ENCODE measurements around the gene NKAIN2.

The NKAIN2 gene

DNA sequence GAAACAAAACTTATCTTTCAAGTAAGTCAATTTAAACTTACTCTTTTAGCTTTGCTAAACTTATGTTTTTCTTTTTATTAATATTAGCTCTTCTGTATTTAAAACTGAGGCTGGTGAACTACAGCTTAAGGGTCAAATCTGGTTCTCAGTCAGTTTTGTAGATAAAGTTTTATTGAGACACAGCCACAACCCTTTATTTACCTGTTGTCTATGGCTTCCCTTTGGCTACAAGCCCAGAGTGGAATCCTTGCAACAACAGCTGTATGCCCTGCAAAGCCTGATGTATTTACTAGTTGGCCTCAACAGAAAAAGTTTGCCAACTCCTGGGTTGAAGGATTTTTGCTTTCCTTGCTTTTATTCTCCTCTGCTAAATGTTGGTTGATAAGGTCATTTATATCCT lies 667.1 kb downstream of the NKAIN2 start:
- TF ChIP-seq, protein P1, sequence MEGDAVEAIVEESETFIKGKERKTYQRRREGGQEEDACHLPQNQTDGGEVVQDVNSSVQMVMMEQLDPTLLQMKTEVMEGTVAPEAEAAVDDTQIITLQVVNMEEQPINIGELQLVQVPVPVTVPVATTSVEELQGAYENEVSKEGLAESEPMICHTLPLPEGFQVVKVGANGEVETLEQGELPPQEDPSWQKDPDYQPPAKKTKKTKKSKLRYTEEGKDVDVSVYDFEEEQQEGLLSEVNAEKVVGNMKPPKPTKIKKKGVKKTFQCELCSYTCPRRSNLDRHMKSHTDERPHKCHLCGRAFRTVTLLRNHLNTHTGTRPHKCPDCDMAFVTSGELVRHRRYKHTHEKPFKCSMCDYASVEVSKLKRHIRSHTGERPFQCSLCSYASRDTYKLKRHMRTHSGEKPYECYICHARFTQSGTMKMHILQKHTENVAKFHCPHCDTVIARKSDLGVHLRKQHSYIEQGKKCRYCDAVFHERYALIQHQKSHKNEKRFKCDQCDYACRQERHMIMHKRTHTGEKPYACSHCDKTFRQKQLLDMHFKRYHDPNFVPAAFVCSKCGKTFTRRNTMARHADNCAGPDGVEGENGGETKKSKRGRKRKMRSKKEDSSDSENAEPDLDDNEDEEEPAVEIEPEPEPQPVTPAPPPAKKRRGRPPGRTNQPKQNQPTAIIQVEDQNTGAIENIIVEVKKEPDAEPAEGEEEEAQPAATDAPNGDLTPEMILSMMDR (conservative IDR thresholded peaks at IDR 0.05; ENCODE audit: low read length) = no peak
- no peak overlapping the region for H3K4me3 ChIP-seq (ENCODE audit: low read length)
- no peak for DNase-seq (ENCODE audit: low read depth)

DNA sequence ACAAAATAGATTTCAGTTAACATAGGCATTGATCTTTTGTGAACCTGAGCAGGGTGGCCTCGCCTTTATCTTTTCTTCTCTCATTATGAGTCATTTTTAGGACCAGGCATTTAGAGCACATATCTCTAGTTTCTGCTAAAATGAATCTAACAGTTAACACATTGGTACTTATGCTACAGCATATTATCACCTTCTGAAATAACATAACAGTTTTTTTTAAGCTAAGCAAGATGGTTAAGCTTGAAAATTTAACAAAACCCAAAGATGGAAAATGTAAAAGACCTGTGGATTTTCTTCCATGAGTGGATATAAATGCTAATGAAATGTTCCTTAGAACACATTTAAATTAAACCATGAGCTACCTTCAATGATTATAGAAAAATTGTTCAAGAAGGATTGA lies 671.5 kb downstream of the NKAIN2 start:
- DNase-seq (ENCODE audit: low read depth) = no peak
- TF ChIP-seq, protein P1 (conservative IDR thresholded peaks at IDR 0.05; ENCODE audit: low read length) = no peak
- no peak overlapping the region for H3K4me3 ChIP-seq (ENCODE audit: low read length)

DNA sequence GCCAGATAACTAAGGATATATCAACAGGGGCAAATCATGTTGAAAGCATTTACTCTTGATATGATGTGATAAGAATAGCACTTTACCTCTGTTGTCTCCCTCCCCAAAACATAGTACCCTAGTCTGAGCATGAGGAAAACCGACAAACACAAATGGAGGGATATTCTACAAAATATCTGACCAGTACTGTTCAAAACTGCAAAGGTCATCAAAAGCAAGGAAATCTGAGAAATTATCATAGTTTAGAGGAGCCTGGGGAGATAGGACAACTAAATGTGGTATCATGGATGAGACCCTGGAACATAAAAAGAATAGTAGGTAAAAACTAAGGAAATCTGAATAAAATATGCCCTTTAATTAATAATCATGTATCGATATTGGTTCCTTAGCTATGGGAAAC lies 675.2 kb downstream of the NKAIN2 start:
- no peak overlapping the region for H3K4me3 ChIP-seq (ENCODE audit: low read length)
- DNase-seq (ENCODE audit: low read depth) = no peak
- TF ChIP-seq, protein P1 (conservative IDR thresholded peaks at IDR 0.05; ENCODE audit: low read length) = no peak

DNA sequence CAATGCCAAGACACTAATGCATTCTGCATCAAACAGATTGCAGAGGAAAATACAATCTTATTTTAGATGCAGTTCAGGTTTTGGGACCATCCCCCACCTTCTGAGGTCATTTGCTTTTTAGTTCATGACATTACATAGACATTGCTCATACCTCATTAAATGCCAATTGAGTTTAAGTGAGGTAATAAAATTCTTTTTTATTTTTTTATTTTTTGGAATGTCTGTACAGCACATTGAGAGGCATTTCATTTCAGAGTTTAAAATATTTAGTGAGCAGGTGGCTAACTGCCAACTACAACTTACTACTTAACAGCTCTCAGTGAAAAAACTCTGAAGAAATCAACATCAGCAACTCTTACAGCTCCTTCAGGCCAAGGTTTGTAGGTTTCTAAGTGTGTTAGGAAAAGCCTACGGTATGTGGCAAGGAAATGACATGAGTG lies 676.3 kb downstream of the NKAIN2 start:
- DNase-seq (ENCODE audit: low read depth) = no peak
- TF ChIP-seq, protein P1 (conservative IDR thresholded peaks at IDR 0.05; ENCODE audit: low read length) = no peak
- no peak overlapping the region for H3K4me3 ChIP-seq (ENCODE audit: low read length)

DNA sequence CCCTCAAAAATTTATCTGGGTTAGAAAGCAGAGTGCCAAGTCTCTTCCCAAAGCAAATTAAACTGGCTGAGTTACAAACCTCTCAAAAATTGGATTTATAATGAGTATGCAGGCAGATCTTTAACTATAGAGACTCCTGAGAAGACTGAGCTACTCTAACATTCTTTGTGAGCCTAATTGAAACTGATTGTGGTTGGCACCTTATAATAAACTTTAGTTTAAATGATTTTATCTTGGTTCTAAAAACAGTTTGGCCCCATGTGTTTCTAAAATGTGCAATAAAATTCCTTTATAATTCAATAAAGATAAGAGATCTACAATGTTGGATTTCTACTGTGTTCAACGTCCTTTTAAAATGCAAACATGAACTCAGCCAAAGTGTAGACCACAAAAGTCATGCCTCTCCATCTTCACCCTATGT lies 678.4 kb downstream of the NKAIN2 start:
- DNase-seq (ENCODE audit: low read depth) = no peak
- H3K4me3 ChIP-seq (ENCODE audit: low read length) = no peak overlapping the region
- TF ChIP-seq, protein P1 (conservative IDR thresholded peaks at IDR 0.05; ENCODE audit: low read length) = no peak

DNA sequence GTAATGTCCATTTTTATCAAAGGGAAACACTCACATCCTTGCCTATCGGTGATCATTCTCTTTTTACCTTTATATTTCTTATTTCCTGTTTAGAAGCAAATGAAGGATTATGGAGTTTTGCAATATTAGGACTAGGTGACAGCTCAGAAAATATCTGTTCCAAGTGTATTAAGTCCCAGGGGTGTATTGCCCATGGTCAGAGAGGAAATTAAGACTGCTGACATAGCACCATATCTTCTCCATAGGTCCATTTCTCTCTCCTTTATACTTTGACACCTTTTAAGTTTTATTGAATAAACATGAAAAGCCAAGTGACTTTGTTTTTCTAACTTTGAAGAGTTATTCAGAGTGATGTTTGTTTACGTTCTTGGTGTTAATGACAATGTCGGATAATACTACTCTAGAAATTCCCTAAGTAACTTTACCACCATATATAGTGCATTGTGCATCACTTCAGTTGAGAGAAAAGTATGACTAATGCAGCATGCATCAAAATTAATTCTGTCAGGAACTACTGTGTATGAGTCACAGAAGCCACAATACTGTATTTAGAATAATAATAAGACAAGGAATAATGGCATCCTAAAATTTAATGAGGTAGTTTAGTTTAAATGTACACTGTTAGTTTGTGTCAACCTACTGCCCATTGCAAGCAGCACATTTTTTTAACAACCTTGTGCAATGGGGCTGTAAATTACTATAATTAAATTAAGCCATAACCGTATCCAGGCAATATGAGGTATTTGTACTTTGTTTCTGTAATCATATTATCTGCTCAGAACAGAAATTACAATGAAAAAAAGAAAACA lies 684.2 kb downstream of the NKAIN2 start:
- DNase-seq (ENCODE audit: low read depth) = no peak
- TF ChIP-seq, protein P1 (conservative IDR thresholded peaks at IDR 0.05; ENCODE audit: low read length) = no peak
- no peak overlapping the region for H3K4me3 ChIP-seq (ENCODE audit: low read length)

DNA sequence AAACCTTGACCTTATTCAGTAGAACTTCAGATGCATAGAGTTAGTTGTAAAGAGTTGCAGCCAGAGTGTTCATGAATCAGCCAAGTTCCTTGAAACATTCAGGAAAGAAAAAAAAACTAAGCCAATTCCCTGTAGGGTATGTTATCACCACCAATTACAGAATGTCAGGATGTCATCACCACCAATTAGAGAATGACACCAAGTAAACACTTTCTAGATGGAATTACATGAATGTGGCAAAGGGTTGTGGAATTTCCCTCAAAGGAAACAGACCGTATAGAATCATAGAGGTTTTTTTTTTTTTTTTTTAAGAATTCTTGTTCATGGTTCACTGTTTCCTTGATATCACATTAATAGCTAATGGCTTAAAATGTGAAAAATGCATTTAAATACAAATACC lies 686.5 kb downstream of the NKAIN2 start:
- DNase-seq (ENCODE audit: low read depth) = no peak
- TF ChIP-seq, protein P1 (conservative IDR thresholded peaks at IDR 0.05; ENCODE audit: low read length) = no peak
- H3K4me3 ChIP-seq (ENCODE audit: low read length) = no peak overlapping the region

Measured in AG10803 (cell line).